Smooth muscle cell of bladder (primary cell): ENCODE measurements around the gene ZSCAN9. TPM values are rescaled to one million over a fixed set of nuclear protein-coding genes. Genes with fewer than 3 reads are reported as not detected.

Source experiments
- total RNA-seq: library from RNA; depleted of rRNA; stranded (reverse); fragments of >200 nt; gene quantifications from 2 replicates; pipeline ENCODE4 v1.2.3, GENCODE V29; 2014

Gene ZSCAN9
- 7.3 and 8.8 TPM in 2 replicates for total RNA-seq

DNA sequence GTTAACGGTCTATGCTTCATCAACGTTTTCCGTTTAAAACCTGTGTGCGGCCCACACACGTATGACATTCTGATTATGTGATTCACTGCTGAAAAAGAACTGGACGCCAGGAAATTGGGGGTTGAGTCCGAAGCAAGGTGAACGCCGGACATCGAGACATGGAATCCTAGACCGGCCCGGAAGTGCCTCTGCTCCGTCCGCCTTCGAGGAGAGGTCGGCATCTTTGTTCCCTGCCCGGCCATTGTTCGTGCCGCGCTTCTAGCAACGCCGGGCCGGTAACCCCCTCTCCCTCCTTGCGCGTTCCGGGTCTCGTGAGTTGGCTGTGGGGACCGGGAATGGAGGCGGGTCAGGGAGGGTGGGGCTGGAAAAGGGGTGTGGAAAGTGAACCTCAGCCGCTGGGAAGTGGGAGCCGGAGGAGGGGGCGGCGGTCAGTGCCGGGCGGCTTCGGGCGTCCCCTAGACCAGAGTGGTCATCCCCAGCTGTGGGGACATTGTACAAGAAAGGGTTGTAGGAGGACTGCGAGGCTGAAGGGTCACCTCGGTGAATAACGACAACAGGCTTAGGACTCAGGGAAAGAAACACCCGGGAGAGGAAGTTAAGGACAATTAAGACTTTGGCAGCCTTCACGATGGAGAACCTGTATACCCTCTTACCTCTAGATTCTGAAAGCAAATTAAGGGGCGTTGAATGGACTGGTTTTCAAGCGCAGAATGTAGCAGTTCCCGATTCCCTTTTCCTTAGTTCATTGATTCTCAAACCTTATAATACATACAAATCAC, at the start of gene ZSCAN9:
TSS of gene ZSCAN9 (plus strand) at position 220 of the 779 bp plus-strand sequence. CDS start 1,810 bp downstream, outside the sequence.

DNA sequence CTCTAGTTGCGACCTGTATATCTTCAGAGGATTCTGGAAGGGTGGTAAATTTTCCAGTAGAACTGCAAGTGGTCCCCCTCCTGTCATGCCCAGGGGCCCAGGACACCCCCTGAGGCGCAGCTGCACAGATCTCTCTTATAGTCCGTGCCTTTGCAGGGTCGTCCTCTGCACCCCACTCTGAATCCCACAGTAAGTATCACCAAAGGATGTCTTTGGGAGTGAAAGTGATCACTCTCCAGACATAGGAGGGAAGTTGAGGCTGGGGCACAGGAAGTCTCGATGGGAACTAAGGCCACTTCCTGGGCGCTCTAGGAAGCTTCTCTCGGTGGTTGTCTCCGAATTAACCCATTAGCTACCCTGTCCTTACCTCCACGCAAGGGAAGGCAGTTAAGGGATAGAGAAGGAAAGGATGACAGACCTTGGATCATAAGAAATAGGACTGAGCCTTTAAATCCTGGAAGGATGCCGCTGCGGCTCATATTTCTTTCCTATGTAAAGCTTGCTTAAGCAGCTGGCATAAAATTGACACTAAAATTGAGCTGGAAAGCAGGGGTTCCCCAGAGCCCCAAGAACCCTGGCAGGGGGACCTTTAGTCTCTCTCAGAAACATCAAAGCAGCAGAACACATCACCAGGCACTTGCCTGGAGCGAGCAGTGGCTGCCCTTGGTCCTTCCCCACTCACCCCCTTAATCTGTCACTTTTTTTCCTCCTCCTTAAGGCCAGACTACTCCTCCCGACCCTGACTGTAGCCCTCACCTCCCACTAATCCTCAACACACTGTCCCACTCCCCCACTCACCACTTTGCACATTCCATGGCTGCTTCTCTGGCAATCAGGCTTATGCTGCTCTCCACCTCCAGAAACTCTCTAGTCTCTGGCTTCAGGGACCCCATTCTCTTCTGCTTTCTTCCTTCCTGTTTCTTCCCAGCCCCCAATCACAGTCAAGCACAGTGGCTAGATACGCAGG, 27.2 kb downstream of the ZSCAN9 start, which contains the start of gene ZKSCAN4:
TSS of gene ZKSCAN4 (minus strand) at position 261 of the 967 bp plus-strand sequence. CDS start 289 bp downstream, outside the sequence.

DNA sequence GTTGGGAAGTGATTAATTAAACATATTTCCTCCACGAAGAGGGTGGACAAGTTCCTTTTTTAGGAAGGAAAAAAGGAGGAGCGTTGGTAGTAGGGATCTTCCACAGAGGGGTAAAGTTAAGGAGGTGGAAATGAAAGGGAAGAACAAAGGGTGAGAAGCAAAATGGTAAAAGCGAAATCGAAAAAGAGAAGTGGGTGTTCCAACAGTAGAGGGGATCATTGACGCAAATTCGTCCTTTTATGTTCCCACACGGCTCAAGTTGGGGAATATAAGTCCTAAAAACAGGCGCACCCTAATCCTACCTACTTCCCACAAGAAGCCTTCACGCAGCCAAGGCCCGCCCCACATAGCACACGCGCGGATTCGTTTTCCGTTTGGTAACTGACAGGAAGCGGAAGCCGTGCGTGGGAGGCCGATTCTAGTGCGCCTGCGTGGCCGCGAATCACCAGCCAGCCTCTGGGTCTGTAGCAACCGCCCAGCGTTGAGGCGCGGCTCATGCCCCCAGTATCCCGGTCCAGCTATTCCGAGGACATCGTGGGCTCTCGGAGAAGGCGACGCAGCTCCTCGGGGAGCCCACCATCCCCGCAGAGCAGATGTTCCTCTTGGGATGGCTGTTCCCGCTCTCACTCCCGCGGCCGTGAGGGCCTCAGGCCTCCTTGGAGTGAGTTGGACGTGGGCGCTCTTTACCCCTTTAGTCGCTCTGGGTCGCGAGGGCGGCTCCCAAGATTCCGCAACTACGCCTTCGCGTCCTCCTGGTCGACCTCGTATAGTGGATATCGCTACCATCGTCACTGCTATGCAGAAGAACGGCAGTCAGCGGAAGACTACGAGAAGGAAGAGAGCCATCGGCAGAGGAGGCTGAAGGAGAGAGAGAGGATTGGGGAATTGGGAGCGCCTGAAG, 34.1 kb downstream of the ZSCAN9 start, which contains the start of gene NKAPL:
TSS of gene NKAPL (plus strand) at position 421 of the 901 bp plus-strand sequence. CDS start at position 496, 75 bp downstream.

DNA sequence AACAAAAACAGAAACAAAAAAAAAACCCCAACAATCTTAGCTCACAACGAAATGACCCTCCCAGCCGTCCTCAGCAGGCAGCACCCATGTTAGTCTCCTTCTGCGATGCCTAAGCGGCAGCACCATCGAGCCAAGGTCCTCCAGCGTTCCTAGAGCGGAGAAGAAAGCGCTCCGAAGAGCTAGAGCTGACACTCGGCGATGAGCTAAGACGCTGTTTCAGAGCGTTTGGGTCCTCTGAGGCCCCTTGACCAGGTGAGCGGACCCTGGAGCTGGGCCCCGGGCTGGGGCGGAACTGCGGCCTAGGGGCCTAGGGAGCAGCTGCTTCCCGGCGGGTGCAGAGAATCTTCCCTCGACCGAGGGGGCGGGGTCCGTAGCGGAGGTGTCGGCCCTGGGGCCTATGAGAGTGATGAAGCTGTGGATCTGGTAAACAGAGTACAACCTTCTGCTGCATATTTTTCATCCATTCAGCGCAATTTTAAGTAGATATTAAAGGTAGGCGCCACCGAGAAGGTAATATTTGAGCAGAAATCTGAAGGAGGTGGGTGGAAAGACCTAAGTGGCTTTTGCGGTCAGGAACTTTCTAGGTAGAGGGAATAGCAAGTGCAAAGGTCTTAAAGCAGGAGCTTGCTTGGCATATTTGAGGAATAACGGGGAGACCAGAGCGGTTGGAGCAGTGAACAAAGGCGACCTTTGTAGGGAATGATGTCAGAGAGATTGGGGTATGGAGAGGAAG, 42.1 kb downstream of the ZSCAN9 start, which contains the start of gene ZSCAN26:
TSS of gene ZSCAN26 (plus strand) at position 182 of the 733 bp plus-strand sequence. CDS start 4,777 bp downstream, outside the sequence.

DNA sequence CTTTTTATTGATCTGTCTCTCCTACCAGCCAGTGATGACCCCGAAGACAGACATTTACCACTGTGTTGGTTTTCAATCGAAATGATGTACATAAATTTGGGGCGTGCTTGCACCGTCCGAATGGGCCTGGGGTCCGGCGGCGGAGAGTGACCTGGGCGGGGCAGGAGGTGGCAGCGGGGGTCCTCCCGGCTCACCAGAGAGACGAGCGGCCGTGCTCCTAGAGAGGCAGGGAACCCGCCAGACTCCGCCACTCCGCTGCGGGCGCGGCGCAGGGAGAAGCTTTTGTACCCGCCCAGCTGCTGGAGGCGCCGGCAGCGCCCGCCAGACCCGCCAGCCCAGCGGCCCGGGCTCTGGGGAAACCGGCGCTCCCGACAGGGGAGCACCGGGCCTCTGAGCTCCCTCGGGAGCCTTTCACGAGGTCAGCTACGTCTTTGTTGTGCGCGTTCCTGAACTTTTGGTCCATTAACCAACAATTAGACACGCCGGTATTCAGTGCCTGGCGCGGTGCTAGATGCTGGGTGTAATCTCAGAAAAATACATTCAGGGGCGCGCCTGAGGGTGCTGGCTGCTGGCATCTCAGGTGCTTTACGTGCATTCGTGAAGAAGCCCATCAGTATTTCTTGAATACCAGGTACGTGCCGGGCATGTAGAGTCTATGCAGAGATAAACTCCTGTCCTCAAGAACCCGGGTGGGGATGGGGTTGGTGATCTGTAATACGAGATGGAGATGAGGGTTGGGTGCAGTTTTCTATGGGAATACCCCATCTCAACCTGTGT, 56.4 kb downstream of the ZSCAN9 start, which contains the start of gene PGBD1:
TSS of gene PGBD1 (plus strand) at position 285 of the 777 bp plus-strand sequence. CDS start 2,242 bp downstream, outside the sequence.

Other genes starting within 250 kb of the ZSCAN9 start
- gene ZNF165, start 144.7 kb upstream of the ZSCAN9 start, total RNA-seq = 0.46 and 0.57 TPM in 2 replicates
- 1.8 and 2.8 TPM in 2 replicates for gene ZSCAN16, start 100.7 kb upstream of the ZSCAN9 start, total RNA-seq
- 11.9 and 14.5 TPM in 2 replicates for gene ZKSCAN8, start 83.4 kb upstream of the ZSCAN9 start, total RNA-seq
- gene ZKSCAN4, start 27.0 kb downstream of the ZSCAN9 start, total RNA-seq = 5.3 and 5.6 TPM in 2 replicates
- gene NKAPL, start 34.0 kb downstream of the ZSCAN9 start, total RNA-seq = 1.8 and 2.0 TPM in 2 replicates
- gene ZSCAN26, start 41.9 kb downstream of the ZSCAN9 start, total RNA-seq = 9.1 and 12.3 TPM in 2 replicates
- 2.7 and 3.3 TPM in 2 replicates for gene PGBD1, start 56.3 kb downstream of the ZSCAN9 start, total RNA-seq
- 7.8 and 16.2 TPM in 2 replicates for gene ZSCAN31, start 110.9 kb downstream of the ZSCAN9 start, total RNA-seq
- 3.7 and 5.0 TPM in 2 replicates for gene ZKSCAN3, start 124.7 kb downstream of the ZSCAN9 start, total RNA-seq
- gene ZSCAN12, start 174.5 kb downstream of the ZSCAN9 start, total RNA-seq = 5.4 and 6.6 TPM in 2 replicates
- gene ZSCAN23, start 218.2 kb downstream of the ZSCAN9 start, total RNA-seq = 4.4 and 6.0 TPM in 2 replicates